DND-41 (cell line): ENCODE measurements around the gene PCSK2.

Experiments used
- CTCF ChIP-seq: IDR thresholded peaks from 2 replicates; pipeline ENCODE4 v1.5.1; 2012; ENCODE audit warnings: borderline replicate concordance, low read length, moderate library complexity, mild to moderate bottlenecking; ENCODE audit not compliant: poor library complexity, severe bottlenecking; ENCODE audit errors: extremely low read depth
- EZH2 ChIP-seq: IDR thresholded peaks from 3 replicates; pipeline ENCODE4 v1.6.1; 2012; ENCODE audit warnings: borderline replicate concordance, low read depth, mild to moderate bottlenecking, moderate library complexity, low read length, inconsistent platforms; ENCODE audit not compliant: severe bottlenecking

- TF ChIP-seq CTCF (no peak), EZH2 (no peak)
These were observed 302.7 kb downstream of the PCSK2 start for GRCh38 chr20:17529586-17529985.
